Trophoblast cell (in vitro differentiated cells and primary cell): ENCODE results near the gene ZBTB33. TPM values are rescaled to one million over a fixed set of nuclear protein-coding genes. Genes with fewer than 3 reads are reported as not detected.

Source experiments
- DNase-seq, 2 donors: peaks; one replicate each; pipeline ENCODE4 v3.0.0-alpha.2; 2016
- H2AFZ ChIP-seq: 2 replicates; pipeline ENCODE4 v1.6.1; 2013; ENCODE audit warnings: low read length, moderate library complexity, mild to moderate bottlenecking; ENCODE audit not compliant: insufficient read depth, poor library complexity
- H2AK5ac ChIP-seq: 2 replicates; pipeline ENCODE4 v1.6.1; 2013; ENCODE audit warnings: mild to moderate bottlenecking, low read length
- H2BK120ac ChIP-seq: 2 replicates; pipeline ENCODE4 v1.6.1; 2013; ENCODE audit warnings: low read length, mild to moderate bottlenecking, moderate library complexity; ENCODE audit not compliant: insufficient read depth, poor library complexity
- H2BK12ac ChIP-seq: 2 replicates; pipeline ENCODE4 v1.6.1; 2013; ENCODE audit warnings: mild to moderate bottlenecking, low read length, moderate library complexity
- H2BK5ac ChIP-seq: 2 replicates; pipeline ENCODE4 v1.6.1; 2013; ENCODE audit warnings: low read length, low read depth, moderate library complexity, mild to moderate bottlenecking; ENCODE audit not compliant: poor library complexity
- H3K14ac ChIP-seq: 2 replicates; pipeline ENCODE4 v1.6.1; 2013; ENCODE audit warnings: mild to moderate bottlenecking, low read length
- H3K18ac ChIP-seq: 2 replicates; pipeline ENCODE4 v1.6.1; 2013; ENCODE audit warnings: mild to moderate bottlenecking, low read length
- H3K23ac ChIP-seq: 2 replicates; pipeline ENCODE4 v1.6.1; 2013; ENCODE audit warnings: low read length
- H3K27ac ChIP-seq: 2 replicates; pipeline ENCODE4 v1.5.1; 2013; ENCODE audit warnings: low read depth, mild to moderate bottlenecking, inconsistent platforms, low read length, moderate library complexity
- H3K27me3 ChIP-seq: 2 replicates; pipeline ENCODE4 v1.6.1; 2013; ENCODE audit warnings: inconsistent platforms, mild to moderate bottlenecking, low read length, moderate library complexity; ENCODE audit not compliant: insufficient read depth
- H3K36me3 ChIP-seq, 2 experiments: 1 replicate in 1 of 2; 2 replicates in 1 of 2; pipeline ENCODE4 v1.6.1; 2013; ENCODE audit warnings: low read length in 2 of 2, mild to moderate bottlenecking in 2 of 2, moderate library complexity in 1 of 2; ENCODE audit not compliant: insufficient read depth in 2 of 2, control insufficient read depth in 1 of 2
- H3K4ac ChIP-seq: 2 replicates; pipeline ENCODE4 v1.6.1; 2013; ENCODE audit warnings: low read depth, mild to moderate bottlenecking, low read length, moderate library complexity
- H3K4me1 ChIP-seq, 2 experiments: 1 replicate in 1 of 2; 2 replicates in 1 of 2; pipeline ENCODE4 v1.6.1; 2013; ENCODE audit warnings: low read length in 2 of 2, mild to moderate bottlenecking in 2 of 2, moderate library complexity in 1 of 2; ENCODE audit not compliant: insufficient read depth in 2 of 2, control insufficient read depth in 1 of 2
- H3K4me2 ChIP-seq: 2 replicates; pipeline ENCODE4 v1.6.1; 2013; ENCODE audit warnings: inconsistent platforms, mild to moderate bottlenecking, low read length, moderate library complexity
- H3K4me3 ChIP-seq: 2 replicates; pipeline ENCODE4 v1.5.1; 2013; ENCODE audit warnings: mild to moderate bottlenecking, low read depth, low read length, inconsistent platforms
- H3K79me1 ChIP-seq: one replicate; pipeline ENCODE4 v1.6.1; 2013; ENCODE audit warnings: low read length
- H3K79me2 ChIP-seq: 2 replicates; pipeline ENCODE4 v1.6.1; 2013; ENCODE audit warnings: low read length, mild to moderate bottlenecking; ENCODE audit not compliant: control insufficient read depth, insufficient read depth, poor library complexity
- H3K9ac ChIP-seq: 2 replicates; pipeline ENCODE4 v1.6.1; 2013; ENCODE audit warnings: mild to moderate bottlenecking, low read length
- H3K9me3 ChIP-seq: 2 replicates; pipeline ENCODE4 v1.6.1; 2013; ENCODE audit warnings: low read depth, mild to moderate bottlenecking, control low read depth, inconsistent platforms, low read length; ENCODE audit not compliant: insufficient read depth
- H4K12ac ChIP-seq: 2 replicates; pipeline ENCODE4 v1.6.1; 2013; ENCODE audit warnings: low read depth, mild to moderate bottlenecking, low read length, moderate library complexity
- H4K8ac ChIP-seq: 2 replicates; pipeline ENCODE4 v1.6.1; 2013; ENCODE audit warnings: low read depth, mild to moderate bottlenecking, low read length, moderate library complexity
- H4K91ac ChIP-seq: one replicate; pipeline ENCODE4 v1.6.1; 2013; ENCODE audit warnings: low read depth, mild to moderate bottlenecking, low read length, moderate library complexity
- WGBS: extraction: QIAGEN DNeasy Blood & Tissue Kit; methylation state at CpG from one replicate; pipeline ENCODE4 v1.1.7; 2013; ENCODE audit warnings: missing lambda C conversion rate; ENCODE audit not compliant: insufficient read length, insufficient coverage; ENCODE audit errors: extremely low coverage; 5-methylcytosine and 5-hydroxymethylcytosine counted together
- polyA plus RNA-seq: library from polyadenylated mRNA; stranded (reverse); fragments of 200-250 nt; gene quantifications from 2 replicates; pipeline ENCODE4 v1.2.3, GENCODE V29; 2013

ZBTB33 gene, protein sequence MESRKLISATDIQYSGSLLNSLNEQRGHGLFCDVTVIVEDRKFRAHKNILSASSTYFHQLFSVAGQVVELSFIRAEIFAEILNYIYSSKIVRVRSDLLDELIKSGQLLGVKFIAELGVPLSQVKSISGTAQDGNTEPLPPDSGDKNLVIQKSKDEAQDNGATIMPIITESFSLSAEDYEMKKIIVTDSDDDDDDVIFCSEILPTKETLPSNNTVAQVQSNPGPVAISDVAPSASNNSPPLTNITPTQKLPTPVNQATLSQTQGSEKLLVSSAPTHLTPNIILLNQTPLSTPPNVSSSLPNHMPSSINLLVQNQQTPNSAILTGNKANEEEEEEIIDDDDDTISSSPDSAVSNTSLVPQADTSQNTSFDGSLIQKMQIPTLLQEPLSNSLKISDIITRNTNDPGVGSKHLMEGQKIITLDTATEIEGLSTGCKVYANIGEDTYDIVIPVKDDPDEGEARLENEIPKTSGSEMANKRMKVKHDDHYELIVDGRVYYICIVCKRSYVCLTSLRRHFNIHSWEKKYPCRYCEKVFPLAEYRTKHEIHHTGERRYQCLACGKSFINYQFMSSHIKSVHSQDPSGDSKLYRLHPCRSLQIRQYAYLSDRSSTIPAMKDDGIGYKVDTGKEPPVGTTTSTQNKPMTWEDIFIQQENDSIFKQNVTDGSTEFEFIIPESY
- 10.0 TPM in 2 replicates for polyA plus RNA-seq

DNA sequence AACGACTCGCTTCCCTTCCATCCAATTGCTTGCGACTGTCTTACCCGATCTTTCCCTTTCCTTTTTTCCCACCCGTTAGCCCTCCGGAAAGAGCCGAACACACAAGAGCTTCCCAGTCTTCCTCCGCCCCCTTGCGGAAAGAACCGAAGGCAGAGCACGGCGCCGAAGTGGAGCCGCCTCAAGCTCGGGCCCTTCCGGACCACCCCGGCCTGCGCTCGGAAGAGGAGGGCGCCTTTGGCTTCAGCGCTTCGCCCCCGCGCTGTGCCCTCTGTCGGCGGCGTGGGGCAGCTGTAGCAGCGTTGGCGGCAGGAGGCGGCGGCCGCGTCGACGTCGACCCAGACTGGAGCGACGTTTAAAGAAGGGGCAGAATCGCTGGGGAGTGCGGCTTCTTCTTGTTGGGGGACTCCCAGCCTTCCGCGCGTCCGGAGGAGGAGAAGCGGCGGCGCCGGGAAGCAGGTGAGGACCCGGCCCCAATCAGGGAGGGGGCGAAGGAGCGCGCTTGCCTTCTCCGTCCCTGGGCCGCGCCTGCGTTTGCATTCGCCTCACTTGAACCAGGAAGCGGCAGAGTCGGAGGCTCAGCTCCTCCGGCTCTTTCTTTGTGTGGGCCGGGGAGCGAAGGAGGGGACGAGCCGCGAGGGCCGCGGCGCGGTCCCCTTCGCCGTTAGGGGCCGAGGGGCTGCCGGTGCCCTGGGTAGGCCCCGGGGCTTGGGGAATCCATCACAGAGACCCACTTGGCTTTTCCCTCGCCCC, at the start of gene ZBTB33:
Gene ZBTB33, plus strand, starts transcription at position 291 of the 750 bp plus-strand sequence. CDS start 2,604 bp downstream, outside the sequence.
- Histone ChIP-seq H3K18ac (peak within 1 kb of the TSS; percentile 68), H4K12ac (peak within 1 kb of the TSS; percentile 73), H3K79me1 (peaks cover 6% of the 10 kb centered on the region)

DNA sequence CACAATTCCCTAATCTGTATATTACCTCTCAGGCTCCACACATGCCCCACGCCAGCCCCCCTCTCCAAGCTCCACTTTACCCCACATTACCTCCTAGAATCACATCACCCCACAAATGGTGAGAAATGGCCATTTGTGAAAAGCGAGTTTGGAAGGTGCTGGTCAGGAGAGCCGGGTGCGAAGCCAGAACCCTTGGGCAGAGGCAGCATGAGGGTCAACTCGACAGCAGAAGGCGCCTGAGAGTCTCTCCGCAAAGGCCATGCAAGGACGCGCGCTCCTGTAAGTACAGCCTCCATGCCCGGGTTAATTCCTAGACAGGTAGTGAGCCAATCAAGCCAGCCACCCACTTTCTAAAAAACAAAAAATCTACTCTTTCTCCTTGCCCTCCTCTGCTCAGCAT, 49.8 kb upstream of the ZBTB33 start:
- Histone ChIP-seq H2BK120ac (no peak overlapping the region), H2AFZ (no peak overlapping the region), H3K18ac (no peak overlapping the region), H3K36me3 (no peaks in the 10 kb centered on the region), H2AK5ac (no peak overlapping the region), H3K14ac (no peak overlapping the region), H3K23ac (no peak overlapping the region), H3K27ac (no peak overlapping the region), H3K79me1 (no peaks in the 10 kb centered on the region), H3K4me2 (no peak overlapping the region), H3K4ac (no peak overlapping the region), H2BK12ac (no peak overlapping the region), H4K12ac (no peak overlapping the region), H3K4me3 (no peak overlapping the region), H4K8ac (no peak overlapping the region), H4K91ac (no peak overlapping the region), H3K27me3 (no peaks in the 10 kb centered on the region), H3K4me1 (no peaks in the 10 kb centered on the region), H3K9me3 (no peaks in the 10 kb centered on the region), H3K9ac (no peak overlapping the region), H2BK5ac (no peak overlapping the region), H3K79me2 (no peaks in the 10 kb centered on the region)
- DNase-seq = no peak
- WGBS = no CpG with 5 or more reads among the region's 11 CpGs

More for the DNA sequence above, at the start of gene ZBTB33:
- Histone ChIP-seq H3K4me2 (peak within 1 kb of the TSS; percentile 89), H3K9ac (peak within 1 kb of the TSS; percentile 30), H3K9me3 (no peaks in the 10 kb centered on the region), H3K4me3 (peak within 1 kb of the TSS; percentile 75), H2BK5ac (peak within 1 kb of the TSS; percentile 69), H3K79me2 (peaks cover 8% of the 10 kb centered on the region), H3K27ac (peak within 1 kb of the TSS; percentile 87), H2BK120ac (peak within 1 kb of the TSS; percentile 63), H2AFZ (peak within 1 kb of the TSS; percentile 92), H3K14ac (peak within 1 kb of the TSS; percentile 72), H4K8ac (peak within 1 kb of the TSS; percentile 80), H3K27me3 (no peaks in the 10 kb centered on the region), H3K23ac (no peak within 1 kb of the TSS), H3K36me3 (peaks cover 0 to 6% of the 10 kb centered on the region in 2 experiments), H3K4me1 (no peaks in the 10 kb centered on the region), H3K4ac (peak within 1 kb of the TSS; percentile 85), H4K91ac (peak within 1 kb of the TSS; percentile 70), H2BK12ac (no peak within 1 kb of the TSS), H2AK5ac (no peak within 1 kb of the TSS)
- no CpG with 5 or more reads among the region's 75 CpGs for WGBS
- DNase-seq = peak; percentile 93 to 94

DNA sequence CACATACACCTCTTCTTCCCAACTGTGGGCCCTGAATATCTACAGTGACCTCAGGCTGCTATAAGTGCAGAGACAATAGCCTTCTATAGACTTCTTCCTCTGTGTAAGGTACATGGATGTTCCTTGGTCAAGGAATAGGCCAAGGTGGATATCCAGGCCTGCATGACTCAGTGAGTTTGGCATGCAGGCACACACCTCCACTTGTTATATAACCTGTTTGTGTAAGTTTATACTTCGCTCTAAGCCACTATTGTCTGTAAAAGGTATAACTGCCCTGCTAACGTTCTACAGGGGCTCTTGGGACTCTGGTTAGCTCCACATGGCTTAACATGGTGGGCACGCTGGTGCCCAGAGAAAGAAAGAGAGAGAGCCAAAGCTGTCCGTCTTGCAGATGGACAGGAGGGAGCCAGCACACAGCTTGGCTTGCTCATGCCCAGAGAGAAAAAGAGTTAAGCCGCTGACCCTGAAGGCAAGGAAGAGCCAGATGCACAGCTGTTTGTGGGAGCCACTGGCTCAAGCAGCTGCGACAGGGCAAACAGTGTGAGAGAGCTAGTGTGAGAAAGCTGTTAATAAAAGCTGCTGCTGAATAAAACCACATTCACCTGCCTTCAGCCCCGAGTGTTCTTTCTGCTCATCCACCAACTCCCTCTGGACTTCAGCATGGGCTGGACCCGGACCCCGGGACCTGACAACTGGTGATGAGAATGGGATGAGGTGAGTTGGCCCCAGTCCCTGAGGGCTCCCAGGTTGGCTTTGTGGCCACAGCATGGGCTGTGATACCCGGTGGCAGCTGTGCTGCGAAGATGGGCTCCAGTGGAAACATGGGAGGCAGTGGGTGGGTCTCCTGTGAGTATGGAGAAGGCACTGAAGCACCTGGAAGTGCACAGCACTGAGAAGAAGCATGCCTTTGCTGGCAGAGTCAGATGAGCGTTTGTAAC, 44.5 kb upstream of the ZBTB33 start:
- Histone ChIP-seq H2BK12ac (no peak overlapping the region), H3K9ac (no peak overlapping the region), H4K91ac (no peak overlapping the region), H3K4me2 (no peak overlapping the region), H2AK5ac (no peak overlapping the region), H2BK5ac (no peak overlapping the region), H3K79me2 (no peaks in the 10 kb centered on the region), H4K8ac (no peak overlapping the region), H2AFZ (no peak overlapping the region), H3K18ac (no peak overlapping the region), H3K4me1 (no peaks in the 10 kb centered on the region), H2BK120ac (no peak overlapping the region), H3K79me1 (no peaks in the 10 kb centered on the region), H3K9me3 (no peaks in the 10 kb centered on the region), H3K23ac (no peak overlapping the region), H3K14ac (no peak overlapping the region), H3K36me3 (no peaks in the 10 kb centered on the region), H4K12ac (no peak overlapping the region), H3K27me3 (no peaks in the 10 kb centered on the region), H3K4me3 (no peak overlapping the region), H3K4ac (no peak overlapping the region), H3K27ac (no peak overlapping the region)
- DNase-seq = no peak
- WGBS = no CpG with 5 or more reads among the region's 12 CpGs
